Measurements from ENCODE around the gene RILPL2.
"Not testable (repeated sequence)": the region's sequence is repeated elsewhere in the genome, so short reads cannot be mapped to it uniquely, and the experiment has no call there.

RILPL2 gene

DNA sequence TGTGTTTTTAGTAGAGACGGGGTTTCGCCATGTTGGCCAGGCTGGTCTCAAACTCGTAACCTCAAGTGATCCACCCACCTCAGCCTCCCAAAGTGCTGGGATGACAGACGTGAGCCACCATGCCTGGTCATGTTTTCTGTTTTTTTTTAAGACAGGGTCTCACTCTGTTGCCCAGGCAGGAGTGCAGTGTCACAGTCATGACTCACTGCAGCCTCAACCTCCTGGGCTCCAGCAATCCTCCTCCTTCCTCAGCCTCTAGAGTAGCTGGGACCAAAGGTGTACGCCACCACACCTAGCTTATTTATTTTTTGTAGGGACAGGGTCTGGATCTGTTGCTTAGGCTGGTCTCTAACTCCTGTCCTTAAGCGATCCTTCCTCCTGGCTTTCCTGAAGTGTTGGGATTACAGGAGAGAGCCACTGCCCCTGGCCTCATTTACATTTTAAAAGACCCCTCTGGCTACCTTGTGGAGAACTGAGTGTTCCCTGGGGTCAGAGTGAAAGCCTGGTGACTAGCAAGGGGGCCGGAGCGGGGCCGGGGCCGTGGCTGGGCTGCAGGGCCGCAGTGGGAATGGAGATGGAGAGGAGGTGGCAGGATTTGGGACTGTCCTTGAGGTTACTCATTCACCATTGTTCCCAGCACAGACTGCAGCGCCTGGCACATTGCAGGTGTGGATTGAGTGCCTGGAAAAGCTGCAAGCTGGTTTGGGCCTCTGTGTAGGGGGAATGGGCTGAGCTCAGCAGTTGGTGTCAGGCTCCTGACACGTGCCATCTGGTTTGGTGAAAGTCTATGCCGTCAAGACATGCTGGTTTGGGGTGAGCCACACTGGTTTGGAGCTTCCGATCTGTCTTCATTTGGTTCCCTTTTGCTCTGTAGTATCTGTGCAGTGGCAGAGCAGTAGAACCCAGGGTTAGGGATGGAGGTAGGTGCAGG lies 34.5 kb downstream of the RILPL2 start:
- no peak for DNase-seq

DNA sequence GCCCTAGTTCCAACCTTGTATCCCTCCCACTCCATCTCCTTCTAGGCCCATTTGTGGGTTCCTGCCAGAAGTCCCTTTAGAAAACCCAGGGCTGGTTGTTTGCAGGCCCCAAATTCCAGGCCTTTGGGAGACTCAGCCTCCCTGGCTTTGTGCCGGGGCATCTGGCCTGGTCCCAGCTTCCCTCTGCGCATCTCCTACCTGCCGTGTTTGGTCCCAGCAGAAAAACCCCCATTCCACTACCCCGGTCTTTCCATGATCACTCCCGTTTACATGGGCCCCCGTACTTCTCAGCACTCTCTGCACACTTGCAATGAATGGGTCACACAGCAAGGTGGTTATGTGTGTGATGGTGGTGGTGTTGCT lies 37.2 kb downstream of the RILPL2 start:
- DNase-seq = no peak

DNA sequence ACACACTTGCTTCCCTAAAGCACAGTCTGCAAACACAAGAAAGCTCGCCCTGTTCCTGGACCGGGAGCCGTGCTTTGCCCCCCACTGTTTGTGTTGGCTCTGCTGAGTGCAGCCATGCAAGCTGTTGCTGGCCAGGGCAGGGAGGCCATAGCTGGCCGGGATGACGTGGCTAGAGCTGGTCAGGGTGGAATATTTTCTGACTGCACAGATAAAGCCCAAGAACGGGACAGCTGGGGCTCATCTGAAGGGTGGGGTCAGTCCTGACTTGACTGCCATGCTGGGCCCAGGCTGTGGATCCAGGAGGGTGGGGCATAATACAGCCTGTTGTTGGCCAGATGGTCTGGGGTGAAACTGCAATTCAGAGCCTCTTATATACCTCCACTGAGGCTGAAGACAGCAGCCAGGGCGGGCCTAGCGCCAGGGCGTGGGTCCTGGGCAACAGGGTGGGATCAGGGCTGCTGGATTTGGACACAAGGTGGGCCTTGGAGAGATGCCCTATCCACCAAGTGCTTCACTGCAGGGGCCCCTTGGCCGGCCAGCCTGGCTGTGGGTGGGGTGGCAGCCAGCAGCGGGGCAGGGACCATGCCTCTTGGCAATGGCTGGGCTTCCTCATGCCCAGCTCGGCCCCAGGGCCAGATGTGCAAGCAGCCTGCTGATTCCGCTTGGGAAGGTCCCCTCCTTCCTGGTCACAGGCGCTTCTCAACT lies 37.8 kb downstream of the RILPL2 start:
- no peak for DNase-seq

DNA sequence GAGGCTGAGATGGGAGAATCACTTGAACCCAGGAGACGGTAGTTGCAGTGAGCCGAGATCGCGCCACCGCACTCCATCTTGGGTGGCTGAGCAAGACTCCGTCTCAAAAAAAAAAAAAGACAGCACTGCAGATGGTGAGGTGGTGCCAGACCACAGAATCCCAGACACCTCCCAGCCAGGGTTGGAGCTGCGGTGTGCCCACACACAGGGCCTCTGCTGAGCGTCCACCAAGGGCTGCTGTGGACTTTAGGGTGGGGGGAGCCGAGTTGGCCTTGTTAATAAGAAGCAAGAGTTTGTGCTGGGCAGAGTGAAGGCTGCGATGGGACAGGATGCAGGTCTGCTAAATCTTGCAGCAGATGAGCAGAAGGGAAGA lies 38.3 kb downstream of the RILPL2 start:
- DNase-seq = no peak

DNA sequence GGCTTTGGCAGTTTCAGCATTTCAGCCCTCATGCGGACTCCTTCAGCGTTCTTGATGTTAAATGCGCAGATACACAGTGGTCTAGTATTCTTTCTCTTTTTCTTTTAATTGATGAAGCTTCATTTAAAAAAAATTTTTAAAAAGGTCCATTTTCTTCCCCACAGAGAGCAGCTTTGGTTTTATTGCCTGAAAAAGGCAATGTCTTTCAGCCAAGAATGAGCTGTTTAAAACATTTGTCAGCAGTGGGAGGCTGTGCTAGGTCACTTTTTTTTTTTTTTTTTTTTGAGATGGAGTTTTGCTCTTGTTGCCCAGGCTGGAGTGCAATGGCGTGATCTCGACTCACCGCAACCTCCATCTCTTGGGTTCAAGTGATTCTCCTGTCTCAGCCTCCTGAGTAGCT lies 39.1 kb downstream of the RILPL2 start:
- no peak for DNase-seq

DNA sequence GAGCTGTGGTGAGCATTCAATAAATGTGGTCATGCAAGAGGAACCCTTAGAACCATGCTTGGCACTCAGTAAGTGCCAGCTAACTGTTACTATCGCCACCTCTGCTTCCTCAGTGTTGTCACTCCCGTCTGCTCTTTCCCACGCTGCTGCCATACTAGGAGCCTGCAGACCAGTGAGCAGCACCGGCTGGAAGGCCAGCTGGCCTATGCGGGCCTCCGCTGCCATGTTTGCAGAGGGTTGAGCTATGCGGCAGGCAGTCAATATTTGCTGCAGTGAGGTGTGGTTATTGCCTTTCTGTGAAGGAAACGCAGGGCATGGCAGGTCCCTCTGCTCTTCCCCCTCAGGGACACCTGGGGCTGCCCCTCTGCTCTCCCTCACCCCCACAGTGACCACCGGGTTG lies 39.5 kb downstream of the RILPL2 start:
- no peak for DNase-seq

DNA sequence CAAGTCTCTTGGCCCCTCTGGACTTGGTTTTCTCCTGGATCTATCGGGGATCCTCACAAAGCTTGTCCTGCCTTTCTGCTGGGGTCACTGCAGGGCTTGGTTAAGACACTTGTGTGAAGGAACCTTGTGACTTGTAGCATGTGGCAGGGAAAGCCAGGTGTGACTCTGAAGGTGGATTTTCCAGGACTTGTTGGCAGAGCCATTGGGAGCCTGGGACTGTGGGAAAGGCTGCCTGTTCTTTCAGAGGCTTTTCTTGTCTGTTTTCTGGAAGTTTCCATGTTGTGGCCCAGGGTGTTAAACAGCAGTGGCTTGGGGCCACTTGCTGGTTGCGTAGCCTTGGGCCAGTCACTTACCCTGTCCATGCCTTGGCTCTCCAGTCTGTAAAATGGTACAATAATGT lies 39.9 kb downstream of the RILPL2 start:
- no peak for DNase-seq

DNA sequence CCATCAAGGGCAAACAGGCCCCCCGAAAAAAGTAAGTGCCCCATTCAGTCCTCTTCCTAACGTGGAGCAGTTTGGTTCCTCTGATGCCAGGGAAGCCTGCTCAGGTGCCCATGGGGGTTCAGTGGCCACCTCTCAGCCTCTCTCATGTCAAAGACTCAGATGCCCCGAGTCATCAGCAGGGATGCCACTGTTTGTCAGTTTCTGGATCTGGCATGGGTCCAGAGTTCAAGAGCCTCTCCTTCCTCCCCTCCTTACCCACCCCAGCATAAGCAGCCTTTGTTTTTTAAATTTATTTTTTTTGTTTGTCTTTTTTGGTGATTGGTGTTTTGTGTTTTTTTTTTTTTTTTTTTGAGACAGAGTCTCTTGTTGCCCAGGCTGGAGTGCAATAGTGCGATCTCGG lies 41.2 kb downstream of the RILPL2 start:
- no peak for DNase-seq

DNA sequence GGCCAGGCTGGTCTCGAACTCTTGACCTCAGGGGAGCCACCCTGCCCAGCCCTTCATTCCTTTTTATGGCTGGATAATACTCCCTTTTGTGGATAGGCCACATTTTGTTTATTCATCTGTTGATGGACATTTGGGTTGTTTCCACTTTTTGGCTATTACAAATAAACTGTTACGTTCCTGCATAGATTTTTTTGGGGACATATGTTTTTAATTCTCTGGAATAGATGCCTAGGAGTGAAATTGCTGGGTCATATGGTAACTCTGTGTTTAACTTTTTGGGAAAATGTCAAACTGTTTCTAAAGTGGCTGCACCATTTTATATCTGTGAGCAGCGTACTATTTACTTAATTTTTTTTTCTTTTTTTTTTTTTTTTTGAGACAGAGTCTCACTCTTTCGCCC lies 42.7 kb downstream of the RILPL2 start:
- DNase-seq = no peak

DNA sequence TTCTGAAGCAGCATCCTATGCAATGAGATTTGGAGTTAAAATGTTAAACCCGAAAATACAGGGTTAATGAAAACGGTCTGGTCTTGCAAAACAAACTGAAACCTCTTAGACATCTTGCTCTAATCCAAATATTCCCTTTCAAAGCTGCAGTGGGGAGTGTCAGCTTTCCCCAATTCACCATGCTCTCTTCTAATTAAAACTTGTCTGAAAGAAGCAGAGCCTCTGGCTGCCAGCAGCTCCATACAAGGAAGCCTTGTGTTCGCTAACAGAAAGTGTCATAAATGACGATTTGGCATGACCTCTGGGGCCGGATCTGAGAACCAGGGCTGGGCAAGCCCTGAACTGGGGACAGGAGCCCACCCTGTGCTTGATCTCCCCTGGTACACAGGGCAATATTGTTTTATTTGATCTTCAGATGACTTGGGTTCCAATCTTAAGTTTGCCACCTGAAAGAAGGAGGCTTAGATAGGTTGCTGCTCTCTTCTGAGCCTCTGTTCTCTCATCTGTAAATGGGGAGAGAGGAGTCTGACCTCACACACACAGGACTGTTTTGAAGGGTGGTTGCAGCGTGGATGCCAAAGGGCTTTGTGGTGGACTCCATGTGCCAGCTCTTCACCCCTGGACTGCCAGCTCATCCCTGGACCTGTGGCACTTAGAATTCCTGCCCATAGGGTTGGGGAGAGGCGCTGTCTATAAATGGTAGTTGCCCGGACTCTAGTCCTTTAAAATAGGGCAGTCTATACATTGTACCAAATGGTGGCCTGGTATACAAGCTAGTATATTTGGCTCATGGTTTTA lies 44.7 kb downstream of the RILPL2 start:
- DNase-seq = no peak

DNA sequence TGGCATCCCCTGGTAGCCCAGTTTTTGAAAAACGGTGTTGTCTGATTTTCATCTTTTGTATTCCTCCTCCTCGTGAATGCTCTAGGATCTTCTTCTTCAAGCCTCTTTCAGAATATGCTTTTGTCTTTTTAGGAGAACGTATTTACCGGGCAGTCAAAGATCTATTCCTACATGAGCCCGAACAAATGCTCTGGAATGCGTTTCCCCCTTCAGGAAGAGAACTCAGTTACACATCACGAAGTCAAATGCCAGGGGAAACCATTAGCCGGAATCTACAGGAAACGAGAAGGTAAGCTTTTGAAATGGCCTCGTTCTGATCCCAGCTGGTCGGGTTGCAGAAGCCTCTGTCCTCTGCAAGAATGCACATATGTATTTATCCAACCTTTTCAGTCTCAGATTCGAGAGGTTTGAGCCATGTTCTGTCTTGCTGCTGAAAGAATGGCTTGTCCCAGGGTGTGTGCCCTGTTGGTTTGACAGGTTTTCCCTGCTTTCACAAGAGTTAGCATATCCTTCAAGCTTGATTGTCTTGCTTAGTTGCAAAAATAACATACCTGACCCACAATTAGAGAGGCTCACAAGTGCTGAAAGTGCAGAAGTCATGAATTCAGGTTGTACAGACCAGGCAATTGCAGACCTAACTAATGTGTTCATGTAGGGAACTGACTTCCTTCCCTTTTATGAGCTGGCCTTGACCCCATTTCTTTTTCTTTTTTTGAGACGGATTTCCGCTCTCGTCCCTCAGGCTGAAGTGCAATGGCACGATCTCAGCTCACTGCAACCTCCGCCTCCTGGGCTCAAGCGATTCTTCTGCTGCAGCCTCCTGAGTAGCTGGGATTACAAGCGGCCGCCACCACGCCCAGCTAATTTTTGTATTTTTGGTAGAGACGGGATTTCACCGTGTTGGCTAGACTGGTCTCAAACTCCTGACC lies 45.7 kb downstream of the RILPL2 start:
- DNase-seq = no peak

DNA sequence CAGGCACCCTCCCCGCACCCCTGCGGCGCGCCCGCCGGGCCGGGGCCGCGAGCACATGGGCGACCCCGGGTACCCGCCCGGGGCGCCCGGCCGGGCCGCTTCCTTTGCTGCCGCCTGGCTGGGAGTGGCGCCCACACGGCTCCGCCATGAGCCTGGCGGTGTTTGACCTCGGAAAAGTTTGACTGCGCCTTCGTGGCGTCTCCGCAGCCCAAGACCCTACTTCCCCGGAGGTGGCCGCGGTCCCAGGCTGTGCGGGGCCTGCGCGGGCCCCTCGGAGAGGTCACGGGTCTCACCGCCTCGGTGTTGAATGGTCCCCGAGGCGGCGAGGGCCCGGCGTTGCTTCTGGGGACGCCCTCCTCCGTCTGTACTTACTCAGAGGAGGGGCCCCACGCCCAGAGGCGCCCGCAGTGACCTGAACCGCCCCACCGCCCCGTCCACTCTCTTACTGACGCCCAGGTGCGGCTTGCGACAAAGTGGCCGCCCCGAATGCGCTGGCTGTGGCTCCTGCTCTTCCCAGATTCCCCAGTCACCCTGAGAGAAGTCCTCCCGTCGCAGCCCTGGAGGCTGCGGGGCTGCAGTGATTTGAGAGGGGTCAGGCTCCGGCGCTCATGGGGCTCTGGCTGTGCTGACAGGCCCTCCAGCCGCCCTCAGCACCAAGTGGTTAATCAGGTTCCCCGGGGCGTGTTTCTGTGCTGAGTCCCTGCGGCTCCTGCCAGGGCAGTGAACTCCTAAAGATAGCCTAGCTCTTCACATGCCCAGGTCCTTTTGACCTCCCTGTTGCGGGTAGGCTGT lies 46.7 kb downstream of the RILPL2 start:
- DNase-seq = no peak

DNA sequence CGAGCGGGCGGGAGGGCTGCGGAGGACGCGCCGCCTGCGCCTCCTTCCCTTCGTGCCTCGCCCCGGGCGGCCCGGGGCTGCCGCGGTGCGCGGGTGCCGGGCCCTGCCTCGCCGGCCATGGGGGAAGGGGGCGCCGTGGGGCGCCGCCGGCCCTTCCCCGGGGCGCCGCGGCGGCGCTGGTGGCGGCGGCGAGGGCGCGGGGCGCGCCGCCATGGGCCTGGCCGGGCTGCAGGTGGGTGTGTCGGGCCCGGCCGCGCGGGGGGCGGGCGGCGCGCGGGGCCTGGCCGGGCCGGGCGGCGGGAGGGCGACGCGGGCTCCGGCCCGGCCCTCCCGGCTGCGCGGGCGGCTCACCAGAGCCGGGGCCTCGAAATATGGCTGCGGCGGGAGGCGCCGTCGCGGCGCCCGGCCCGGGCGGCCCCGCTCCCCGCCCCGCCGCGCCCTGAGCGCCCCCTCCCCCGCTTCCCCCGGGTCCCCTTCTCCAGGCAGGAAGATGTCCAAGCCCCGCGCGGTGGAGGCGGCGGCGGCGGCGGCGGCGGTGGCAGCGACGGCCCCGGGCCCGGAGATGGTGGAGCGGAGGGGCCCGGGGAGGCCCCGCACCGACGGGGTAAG lies 47.4 kb downstream of the RILPL2 start:
- no peak for DNase-seq

DNA sequence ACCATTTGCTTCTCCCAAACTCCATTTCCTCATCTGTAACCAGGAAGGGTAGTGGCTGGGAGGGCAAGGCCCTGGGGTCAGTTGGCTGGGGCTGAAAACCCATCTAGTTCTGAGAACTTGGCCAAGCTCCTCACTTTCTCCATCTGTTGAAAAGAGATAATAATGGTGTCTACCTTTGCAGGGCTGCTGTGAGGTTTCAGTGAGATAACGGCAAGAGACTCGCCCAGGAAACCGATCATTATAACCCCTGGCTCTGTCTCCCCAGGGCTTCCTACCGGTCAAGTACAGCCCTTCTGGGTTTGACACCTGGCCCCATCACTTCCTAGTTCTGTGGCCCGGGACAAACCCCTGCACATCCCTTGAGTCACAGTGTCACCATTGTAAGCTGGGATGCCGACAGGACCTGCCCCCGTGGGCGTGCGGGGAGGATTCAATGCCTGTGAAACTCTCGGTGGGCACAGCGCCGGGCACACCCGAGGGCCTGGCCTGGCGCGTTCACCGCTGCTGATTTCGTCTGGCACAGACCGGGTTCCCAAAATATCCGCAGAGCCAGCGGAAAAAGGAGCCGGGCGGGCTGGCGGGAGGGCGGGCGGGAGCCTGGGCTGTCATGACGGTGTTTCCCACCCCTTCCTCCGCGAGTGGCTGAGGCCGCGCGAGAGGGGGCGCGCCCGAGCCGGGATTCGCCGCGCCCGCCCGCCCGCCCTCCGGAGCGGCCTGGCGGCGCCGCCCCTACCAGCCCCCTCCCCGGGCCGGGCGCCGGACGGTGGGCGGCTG lies 48.1 kb downstream of the RILPL2 start:
- DNase-seq = no peak

DNA sequence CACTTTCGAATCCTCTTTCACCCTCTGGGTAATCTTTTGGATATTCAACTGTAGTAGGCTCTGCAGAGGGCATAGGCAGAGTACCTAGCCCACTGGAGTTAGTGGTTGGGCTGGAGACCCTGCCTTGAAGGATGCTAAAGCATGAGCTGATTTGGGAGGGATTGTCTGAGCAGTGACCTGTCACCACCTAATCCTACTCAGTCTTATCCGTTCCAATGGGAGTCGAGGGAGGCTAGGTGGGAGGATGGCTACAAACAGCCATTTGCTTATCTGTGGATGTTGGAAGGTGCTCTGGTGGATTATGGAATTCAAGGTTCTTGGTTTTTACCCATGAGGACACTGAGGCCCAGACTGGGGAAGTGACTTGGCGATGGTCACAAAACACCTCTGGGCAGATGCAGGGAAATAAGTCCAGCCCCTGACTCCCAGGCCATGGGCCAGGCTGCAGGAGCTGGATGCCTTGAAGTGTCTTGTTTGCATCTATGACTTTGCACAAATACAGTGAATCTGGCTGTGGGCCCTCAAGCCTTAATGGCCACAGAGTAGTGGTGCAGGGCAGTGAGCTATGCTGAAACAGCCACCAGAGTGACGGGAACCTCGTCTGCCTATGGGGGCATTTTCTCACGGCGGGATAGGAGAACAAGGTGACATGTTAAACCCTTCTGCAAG lies 48.8 kb downstream of the RILPL2 start:
- DNase-seq = no peak

DNA sequence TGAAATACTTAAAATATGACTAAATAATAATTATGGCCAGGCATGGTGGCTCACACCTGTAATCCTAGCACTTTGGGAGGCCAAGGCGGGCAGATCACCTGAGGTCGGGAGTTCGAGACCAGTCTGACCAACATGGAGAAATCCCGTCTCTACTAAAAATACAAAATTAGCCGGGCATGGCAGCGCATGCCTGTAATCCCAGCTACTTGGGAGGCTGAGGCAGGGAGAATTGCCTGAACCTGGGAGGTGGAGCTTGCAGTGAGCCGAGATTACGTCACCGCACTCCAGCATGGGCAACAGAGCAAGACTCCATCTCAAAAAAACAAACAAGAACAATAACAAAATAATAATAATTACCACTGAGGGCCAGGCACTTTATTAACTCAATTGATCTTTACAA lies 50.9 kb downstream of the RILPL2 start:
- DNase-seq = not testable (repeated sequence)

DNA sequence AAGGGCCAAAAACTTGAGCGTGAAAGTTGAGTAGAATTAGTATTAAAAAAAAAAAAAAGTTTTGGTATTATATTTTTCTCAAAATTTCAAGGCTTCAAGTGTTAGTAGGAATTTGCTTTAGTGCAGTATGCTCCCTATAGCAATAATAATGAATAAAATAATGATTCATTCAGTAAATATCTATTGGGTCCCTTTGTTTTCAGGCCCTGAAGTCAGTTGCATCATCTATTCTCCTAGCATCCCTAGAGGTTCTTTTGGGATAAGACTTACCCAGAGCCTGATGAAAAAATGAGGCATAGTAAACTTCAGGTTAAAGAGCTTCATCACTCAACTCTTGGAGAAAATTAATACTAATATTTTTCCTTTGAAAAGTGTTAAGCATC lies 51.5 kb downstream of the RILPL2 start:
- no peak for DNase-seq

DNA sequence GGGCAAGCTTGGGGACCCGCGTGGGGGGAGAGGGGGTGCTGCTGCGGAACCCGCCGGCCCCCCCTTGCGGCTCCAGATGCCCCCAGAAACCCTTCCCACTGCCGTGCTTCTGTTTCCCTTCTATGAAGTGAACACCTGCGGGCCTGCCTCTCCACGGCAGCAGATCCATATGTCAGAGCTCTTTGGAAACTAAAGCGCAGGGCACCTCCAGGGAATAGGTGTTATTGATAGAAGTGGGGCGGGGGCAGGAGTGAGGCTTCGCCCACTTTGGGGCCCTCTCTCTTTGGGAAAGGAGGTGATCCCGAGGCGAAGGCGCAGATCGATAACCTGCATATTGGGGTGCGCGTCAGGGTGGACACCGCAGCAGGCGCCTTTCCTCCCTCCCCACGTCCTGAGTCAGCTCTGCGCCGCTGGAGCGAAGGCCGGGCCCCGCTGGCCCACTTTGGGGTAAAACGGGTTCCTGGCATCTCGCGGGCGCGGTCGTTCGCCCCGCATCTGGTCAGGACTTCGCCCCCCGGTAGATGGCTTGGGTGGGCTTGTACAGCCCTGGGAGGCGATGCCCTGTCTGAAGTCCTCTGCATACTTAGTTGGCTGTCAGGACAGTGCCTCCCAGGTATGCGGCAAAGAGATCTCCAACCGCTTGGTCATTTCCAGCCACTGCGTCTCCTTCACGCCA lies 52.0 kb downstream of the RILPL2 start:
- no peak for DNase-seq

DNA sequence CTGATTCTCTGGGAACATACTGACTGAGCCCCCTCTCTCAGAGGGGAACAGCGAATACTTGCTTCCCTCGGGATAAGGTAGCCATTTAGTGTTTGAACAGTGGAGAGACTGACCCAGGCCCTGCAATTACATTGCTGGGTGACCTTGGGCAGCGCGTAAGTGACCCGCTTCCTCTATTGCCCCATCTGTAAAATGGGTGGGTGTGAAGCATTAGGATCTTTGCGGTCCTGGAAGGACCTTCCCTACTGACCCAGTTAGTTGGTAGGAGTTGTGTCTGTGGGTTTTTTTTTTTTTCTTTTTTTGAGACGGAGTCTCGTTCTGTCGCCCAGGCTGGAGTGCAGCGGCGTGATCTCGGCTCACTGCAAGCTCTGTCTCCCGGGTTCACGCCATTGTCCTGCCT lies 53.8 kb downstream of the RILPL2 start:
- DNase-seq = no peak
